CD4-positive, CD25-positive, alpha-beta regulatory T cell (primary cell): ENCODE data around the gene KDF1. TPM values are rescaled to one million over a fixed set of nuclear protein-coding genes. Genes with fewer than 3 reads are reported as not detected.
A peak's percentile ranks its signal among the peaks of the same experiment; 100 is the strongest.

Experiments used
- ATAC-seq, 2 donors: fragments of 150-1000 bp; cut with Tn5 transposase; one replicate each; pipeline ENCODE4 v1.10.0; 2021; ENCODE audit warnings: low read depth in 2 of 2, moderate number of reproducible peaks in 2 of 2, moderate library complexity in 1 of 2
- DNase-seq, 3 donors: peaks; one replicate each; pipeline versions ENCODE4 v3.0.0 to v3.0.0-alpha.2; 2012 to 2022; ENCODE audit warnings: mixed read lengths in 1 of 3
- H3K27ac ChIP-seq: one replicate; pipeline ENCODE4 v1.7.0; 2013; ENCODE audit warnings: mild to moderate bottlenecking, low read length; ENCODE audit not compliant: insufficient read depth, poor library complexity, severe bottlenecking
- H3K27me3 ChIP-seq: one replicate; pipeline ENCODE4 v1.7.0; 2013; ENCODE audit warnings: low read length; ENCODE audit not compliant: control insufficient read depth, insufficient read depth
- H3K36me3 ChIP-seq: one replicate; pipeline ENCODE4 v1.7.0; 2013; ENCODE audit warnings: mild to moderate bottlenecking, low read length, moderate library complexity; ENCODE audit not compliant: control insufficient read depth, insufficient read depth
- H3K4me1 ChIP-seq: 2 replicates; pipeline ENCODE4 v1.7.0; 2013; ENCODE audit warnings: mild to moderate bottlenecking, low read length; ENCODE audit not compliant: insufficient read depth, control insufficient read depth, poor library complexity, severe bottlenecking
- H3K4me3 ChIP-seq: one replicate; pipeline ENCODE4 v1.7.0; 2013; ENCODE audit warnings: low read depth, mild to moderate bottlenecking, low read length, moderate library complexity
- H3K9me3 ChIP-seq, 2 experiments: 1 replicate in 1 of 2; 2 replicates in 1 of 2; pipeline ENCODE4 v1.7.0; 2013; ENCODE audit warnings: low read length in 2 of 2, mild to moderate bottlenecking in 1 of 2, moderate library complexity in 1 of 2; ENCODE audit not compliant: control insufficient read depth in 2 of 2
- H3K27ac Mint-ChIP-seq, 3 donors: one replicate each; pipeline ENCODE4 v1.8.0; 2020 to 2022; ENCODE audit warnings: mild to moderate bottlenecking in 3 of 3, mixed read lengths in 3 of 3, moderate library complexity in 2 of 3
- H3K27me3 Mint-ChIP-seq: one replicate; pipeline ENCODE4 v1.8.0; 2022; ENCODE audit warnings: mild to moderate bottlenecking, mixed read lengths
- H3K36me3 Mint-ChIP-seq: one replicate; pipeline ENCODE4 v1.8.0; 2020; ENCODE audit warnings: mixed read lengths
- H3K4me1 Mint-ChIP-seq, 4 donors: one replicate each; pipeline ENCODE4 v1.8.0; 2020 to 2022; ENCODE audit warnings: mixed read lengths in 4 of 4, mild to moderate bottlenecking in 1 of 4
- H3K4me3 Mint-ChIP-seq, 4 donors: one replicate each; pipeline ENCODE4 v1.8.0; 2020 to 2022; ENCODE audit warnings: mild to moderate bottlenecking in 4 of 4, mixed read lengths in 4 of 4, moderate library complexity in 3 of 4
- H3K9me3 Mint-ChIP-seq, 7 donors: one replicate each; pipeline ENCODE4 v1.8.0; 2020 to 2022; ENCODE audit warnings: mixed read lengths in 7 of 7, mild to moderate bottlenecking in 3 of 7, moderate library complexity in 2 of 7
- polyA plus RNA-seq, 4 donors: library from polyadenylated mRNA; unstranded; fragments of 300-500 nt; fragmentation: Illumina TruSeq; gene quantifications; one replicate each; pipeline ENCODE4 v1.2.3, GENCODE V29; 2021
- total RNA-seq: library from RNA; stranded (reverse); gene quantifications from one replicate; pipeline ENCODE4 v1.2.3, GENCODE V29; 2022

Gene KDF1
- total and polyA plus RNA-seq, 5 donors from 2014 or later, result 0.54 to 3.9 (median 3.2) TPM

GRCh38 chr1:27004471-27005165, 44.4 kb upstream of the KDF1 start:
- H3K9me3 ChIP-seq, result no peaks in the 10 kb centered on the region
- H3K36me3 ChIP-seq, result no peaks in the 10 kb centered on the region
- H3K27ac ChIP-seq, result no peak overlapping the region
- no peaks in the 10 kb centered on the region for H3K9me3 Mint-ChIP-seq
- no peak for ATAC-seq
- H3K4me3 Mint-ChIP-seq, result no peak overlapping the region
- peaks cover under 1% of the 10 kb centered on the region for H3K27me3 ChIP-seq
- H3K4me1 Mint-ChIP-seq, result no peaks in the 10 kb centered on the region
- no peaks in the 10 kb centered on the region for H3K36me3 Mint-ChIP-seq
- H3K4me1 ChIP-seq, result no peaks in the 10 kb centered on the region
- peaks cover 30% of the 10 kb centered on the region for H3K27me3 Mint-ChIP-seq
- H3K4me3 ChIP-seq, result no peak overlapping the region
- H3K27ac Mint-ChIP-seq, result no peak overlapping the region
- DNase-seq, result no peak

- Histone ChIP-seq H3K4me3 (no peak overlapping the region), H3K36me3 (no peaks in the 10 kb centered on the region), H3K9me3 (no peaks in the 10 kb centered on the region), H3K4me1 (no peaks in the 10 kb centered on the region), H3K27me3 (no peaks in the 10 kb centered on the region), H3K27ac (no peak overlapping the region)
- Mint-ChIP-seq H3K9me3 (no peaks in the 10 kb centered on the region), H3K27me3 (peaks cover 33% of the 10 kb centered on the region), H3K27ac (no peak overlapping the region), H3K4me3 (no peak overlapping the region), H3K4me1 (no peaks in the 10 kb centered on the region), H3K36me3 (no peaks in the 10 kb centered on the region)
- ATAC-seq (no peak), DNase-seq (no peak)
Measured at GRCh38 chr1:27003745-27004470, 43.6 kb upstream of the KDF1 start.

GRCh38 chr1:27001570-27002360, 41.5 kb upstream of the KDF1 start:
- Mint-ChIP-seq H3K4me3 (no peak overlapping the region), H3K4me1 (peaks cover 0 to 8% (median 4%) of the 10 kb centered on the region in 4 donors), H3K27ac (no peak overlapping the region), H3K27me3 (peaks cover 34% of the 10 kb centered on the region), H3K9me3 (no peaks in the 10 kb centered on the region), H3K36me3 (no peaks in the 10 kb centered on the region)
- ATAC-seq (peak in 1 of 2 donors; percentile 23), DNase-seq (no peak)
- peaks cover under 1% of the 10 kb centered on the region for H3K27me3 ChIP-seq
- no peaks in the 10 kb centered on the region for H3K9me3 ChIP-seq
- no peaks in the 10 kb centered on the region for H3K36me3 ChIP-seq
- H3K27ac ChIP-seq, result no peak overlapping the region
- H3K4me1 ChIP-seq, result peaks cover 4% of the 10 kb centered on the region
- no peak overlapping the region for H3K4me3 ChIP-seq

- Mint-ChIP-seq H3K27ac (no peak overlapping the region), H3K27me3 (peaks cover 42% of the 10 kb centered on the region), H3K4me1 (peaks cover 0 to 8% (median 4%) of the 10 kb centered on the region in 4 donors), H3K4me3 (no peak overlapping the region), H3K9me3 (no peaks in the 10 kb centered on the region), H3K36me3 (no peaks in the 10 kb centered on the region)
- no peak for DNase-seq
- Histone ChIP-seq H3K4me3 (no peak overlapping the region), H3K9me3 (no peaks in the 10 kb centered on the region), H3K4me1 (peaks cover 4% of the 10 kb centered on the region), H3K27ac (no peak overlapping the region), H3K36me3 (no peaks in the 10 kb centered on the region), H3K27me3 (peaks cover 8% of the 10 kb centered on the region)
- no peak for ATAC-seq
Measured at GRCh38 chr1:27000817-27001460, 40.7 kb upstream of the KDF1 start.

- Histone ChIP-seq H3K27me3 (peaks cover 14% of the 10 kb centered on the region), H3K4me1 (peaks cover 4% of the 10 kb centered on the region), H3K4me3 (no peak overlapping the region), H3K9me3 (no peaks in the 10 kb centered on the region), H3K36me3 (no peaks in the 10 kb centered on the region), H3K27ac (no peak overlapping the region)
- Mint-ChIP-seq H3K27ac (no peak overlapping the region), H3K4me3 (no peak overlapping the region), H3K9me3 (no peaks in the 10 kb centered on the region), H3K27me3 (peaks cover 49% of the 10 kb centered on the region), H3K4me1 (peaks cover 0 to 8% (median 4%) of the 10 kb centered on the region in 4 donors), H3K36me3 (no peaks in the 10 kb centered on the region)
- DNase-seq (no peak), ATAC-seq (no peak)
Measured at GRCh38 chr1:27000090-27000816, 40.0 kb upstream of the KDF1 start.

GRCh38 chr1:26999440-26999987, 39.2 kb upstream of the KDF1 start:
- no peaks in the 10 kb centered on the region for H3K9me3 Mint-ChIP-seq
- H3K27ac ChIP-seq, result no peak overlapping the region
- H3K4me3 ChIP-seq, result no peak overlapping the region
- no peaks in the 10 kb centered on the region for H3K9me3 ChIP-seq
- H3K27ac Mint-ChIP-seq, result no peak overlapping the region
- DNase-seq (no peak), ATAC-seq (no peak)
- peaks cover 0 to 11% (median 5%) of the 10 kb centered on the region in 4 donors for H3K4me1 Mint-ChIP-seq
- H3K36me3 Mint-ChIP-seq, result no peaks in the 10 kb centered on the region
- H3K4me1 ChIP-seq, result peaks cover 8% of the 10 kb centered on the region
- H3K27me3 Mint-ChIP-seq, result peaks cover 53% of the 10 kb centered on the region
- H3K4me3 Mint-ChIP-seq, result no peak overlapping the region
- H3K27me3 ChIP-seq, result peaks cover 19% of the 10 kb centered on the region
- no peaks in the 10 kb centered on the region for H3K36me3 ChIP-seq
